GM23248 (cell line): ENCODE measurements around the gene SBK2.

Experiments used
- EZH2 ChIP-seq: fragments of 200-600 bp; sonication (generic); IDR thresholded peaks from 2 replicates; pipeline ENCODE4 v1.6.1; 2018; ENCODE audit warnings: antibody characterized with exemption, mild to moderate bottlenecking; ENCODE audit not compliant: insufficient read depth, poor library complexity, severe bottlenecking
- EZH2phosphoT487 ChIP-seq: fragments of 200-600 bp; sonication (generic); IDR thresholded peaks from 2 replicates; pipeline ENCODE4 v1.6.1; 2018; ENCODE audit warnings: antibody characterized with exemption, moderate library complexity, mild to moderate bottlenecking, low read depth; ENCODE audit not compliant: insufficient read depth

DNA sequence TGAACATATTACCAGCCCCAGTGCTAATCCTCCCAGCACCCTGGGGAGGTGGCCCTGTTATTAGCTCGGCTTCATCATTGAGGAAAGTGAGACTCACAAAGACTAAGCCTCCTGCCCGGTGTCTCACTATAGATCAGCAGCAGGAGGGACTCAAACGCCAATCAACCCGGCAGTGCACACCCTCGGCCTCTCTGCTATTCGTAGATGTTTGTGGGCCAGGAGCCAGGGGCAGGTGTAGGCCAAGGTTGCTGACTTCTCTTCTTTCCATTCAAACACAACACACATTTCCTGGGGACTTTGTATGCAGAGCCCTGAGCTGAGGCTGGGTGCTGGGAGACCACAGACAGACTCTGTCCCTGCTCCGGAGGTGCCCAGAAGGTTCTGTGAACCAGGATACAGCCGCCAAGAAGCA lies 17.8 kb upstream of the SBK2 start:
- TF ChIP-seq EZH2: no peak
- no peak for TF ChIP-seq EZH2phosphoT487
